Astrocyte (in vitro differentiated cells and primary cell): ENCODE measurements around the gene RCAN2.

Experiments
- CTCF ChIP-seq: IDR thresholded peaks from 2 replicates; pipeline ENCODE4 v1.5.1; 2011; ENCODE audit warnings: low read depth, mild to moderate bottlenecking, inconsistent platforms, low read length, moderate library complexity; ENCODE audit not compliant: insufficient read depth
- EZH2 ChIP-seq: IDR thresholded peaks from 2 replicates; pipeline ENCODE4 v1.6.1; 2012; ENCODE audit warnings: mild to moderate bottlenecking, low read length, inconsistent platforms; ENCODE audit not compliant: insufficient read depth

- TF ChIP-seq CTCF: no peak
- TF ChIP-seq EZH2: no peak
Measured at GRCh38 chr6:46453741-46454316, 37.4 kb downstream of the RCAN2 start.
